ENCODE results near the gene DYNC1LI2.
A peak's percentile ranks its signal among the peaks of the same experiment; 100 is the strongest.

Gene DYNC1LI2

GRCh38 chr16:66728117-66728787 is 23.2 kb downstream of the DYNC1LI2 start:
- TF ChIP-seq, protein P1, sequence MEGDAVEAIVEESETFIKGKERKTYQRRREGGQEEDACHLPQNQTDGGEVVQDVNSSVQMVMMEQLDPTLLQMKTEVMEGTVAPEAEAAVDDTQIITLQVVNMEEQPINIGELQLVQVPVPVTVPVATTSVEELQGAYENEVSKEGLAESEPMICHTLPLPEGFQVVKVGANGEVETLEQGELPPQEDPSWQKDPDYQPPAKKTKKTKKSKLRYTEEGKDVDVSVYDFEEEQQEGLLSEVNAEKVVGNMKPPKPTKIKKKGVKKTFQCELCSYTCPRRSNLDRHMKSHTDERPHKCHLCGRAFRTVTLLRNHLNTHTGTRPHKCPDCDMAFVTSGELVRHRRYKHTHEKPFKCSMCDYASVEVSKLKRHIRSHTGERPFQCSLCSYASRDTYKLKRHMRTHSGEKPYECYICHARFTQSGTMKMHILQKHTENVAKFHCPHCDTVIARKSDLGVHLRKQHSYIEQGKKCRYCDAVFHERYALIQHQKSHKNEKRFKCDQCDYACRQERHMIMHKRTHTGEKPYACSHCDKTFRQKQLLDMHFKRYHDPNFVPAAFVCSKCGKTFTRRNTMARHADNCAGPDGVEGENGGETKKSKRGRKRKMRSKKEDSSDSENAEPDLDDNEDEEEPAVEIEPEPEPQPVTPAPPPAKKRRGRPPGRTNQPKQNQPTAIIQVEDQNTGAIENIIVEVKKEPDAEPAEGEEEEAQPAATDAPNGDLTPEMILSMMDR (conservative IDR thresholded peaks at IDR 0.05; ENCODE audit: low read depth, low read length): peak; percentile 55
- peak; percentile 83 for DNase-seq (ENCODE audit: low read depth)

DNA sequence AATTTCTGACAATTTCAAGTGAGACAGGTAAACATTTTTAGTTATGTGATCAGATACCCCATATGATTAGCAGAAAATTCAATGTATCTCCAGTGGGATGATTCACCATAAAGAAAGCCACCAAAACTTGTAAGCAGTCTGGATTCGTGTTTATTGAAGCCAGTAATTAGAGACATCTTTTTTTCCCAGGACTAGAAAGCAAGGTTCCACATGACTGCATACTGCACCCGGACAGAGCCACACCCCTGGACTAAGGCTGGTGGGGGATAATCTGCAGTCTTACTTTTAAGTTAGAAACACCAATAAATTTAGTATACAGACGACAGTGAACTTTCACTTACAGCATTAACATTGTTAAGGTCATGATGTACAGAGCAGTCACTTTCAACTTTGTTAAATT is 30.6 kb downstream of the DYNC1LI2 start:
- DNase-seq (ENCODE audit: low read depth): no peak
- no peak overlapping the region for H3K4me3 ChIP-seq (ENCODE audit: low read depth, low read length)
- TF ChIP-seq, protein P1 (conservative IDR thresholded peaks at IDR 0.05; ENCODE audit: low read depth, low read length): no peak

More at GRCh38 chr16:66728117-66728787, 23.2 kb downstream of the DYNC1LI2 start:
- H3K4me3 ChIP-seq (ENCODE audit: low read depth, low read length): no peak overlapping the region

GRCh38 chr16:66719246-66719645 is 32.2 kb downstream of the DYNC1LI2 start:
- no peak for DNase-seq (ENCODE audit: low read depth)
- TF ChIP-seq, protein P1 (conservative IDR thresholded peaks at IDR 0.05; ENCODE audit: low read depth, low read length): no peak
- no peak overlapping the region for H3K4me3 ChIP-seq (ENCODE audit: low read depth, low read length)

DNA sequence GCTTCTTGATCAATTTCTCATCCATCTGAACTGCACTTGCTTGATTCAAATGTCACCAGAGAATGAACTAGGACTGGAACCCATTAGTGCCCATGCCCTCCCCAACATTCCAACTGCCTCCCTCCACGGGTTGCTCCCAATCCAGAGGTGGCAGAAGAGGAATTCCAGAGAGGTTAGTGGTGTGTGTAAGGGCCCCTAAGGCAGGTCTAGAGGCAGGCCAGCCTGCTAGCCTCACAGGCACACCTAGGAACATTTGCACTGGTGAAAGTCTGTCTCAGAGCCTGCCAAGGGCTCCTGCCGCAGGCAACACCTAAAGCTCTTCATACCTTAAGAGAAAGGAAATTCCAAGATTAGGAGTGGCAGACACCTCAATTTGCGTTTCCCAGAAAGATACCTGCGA is 33.6 kb downstream of the DYNC1LI2 start:
- DNase-seq (ENCODE audit: low read depth): no peak
- TF ChIP-seq, protein P1 (conservative IDR thresholded peaks at IDR 0.05; ENCODE audit: low read depth, low read length): no peak
- H3K4me3 ChIP-seq (ENCODE audit: low read depth, low read length): no peak overlapping the region

DNA sequence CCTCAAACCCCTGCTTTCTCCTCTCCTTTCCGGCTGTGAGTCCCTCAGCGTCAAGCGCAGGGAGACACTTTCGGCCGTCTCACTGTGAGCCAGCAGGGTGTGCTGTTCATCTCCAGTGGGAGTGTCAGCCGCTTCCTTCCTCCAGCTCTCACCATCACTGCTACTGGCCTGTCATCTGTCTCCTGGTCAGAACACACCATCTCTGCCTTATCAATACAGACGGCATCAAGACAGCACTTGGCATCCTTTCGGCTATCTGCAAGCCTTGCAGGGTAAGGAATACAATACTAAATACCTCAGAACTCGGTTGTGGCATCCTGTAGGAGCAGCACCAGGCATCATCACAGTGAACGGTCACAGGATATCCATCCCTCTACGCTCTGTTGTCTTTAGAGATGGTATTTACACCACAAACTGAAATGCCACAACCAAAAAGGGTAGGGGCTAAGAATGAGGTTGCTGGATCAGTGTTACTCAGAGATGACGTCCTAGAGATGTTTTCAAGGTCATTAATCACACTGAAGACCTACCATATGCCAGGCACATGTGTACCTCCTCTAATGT is 34.2 kb downstream of the DYNC1LI2 start:
- H3K4me3 ChIP-seq (ENCODE audit: low read depth, low read length): no peak overlapping the region
- peak; percentile 74 for DNase-seq (ENCODE audit: low read depth)
- TF ChIP-seq, protein P1 (conservative IDR thresholded peaks at IDR 0.05; ENCODE audit: low read depth, low read length): peak; percentile 83

- DNase-seq (ENCODE audit: low read depth): no peak
- no peak overlapping the region for H3K4me3 ChIP-seq (ENCODE audit: low read depth, low read length)
- TF ChIP-seq, protein P1 (conservative IDR thresholded peaks at IDR 0.05; ENCODE audit: low read depth, low read length): no peak
These were observed 36.6 kb downstream of the DYNC1LI2 start for GRCh38 chr16:66714654-66715307.

All from choroid plexus epithelial cell (primary cell).